Panc1 (cell line): ENCODE data around the gene HMMR. TPM values are rescaled to one million over a fixed set of nuclear protein-coding genes. Genes with fewer than 3 reads are reported as not detected.

ENCODE experiments used
- ATAC-seq: fragments of 200-7000 bp; cut with Tn5 transposase; 2 replicates; pipeline ENCODE4 v1.9.1; 2020; ENCODE audit warnings: mild to moderate bottlenecking, moderate library complexity
- BruUV-seq: library from RNA; stranded (reverse); fragments of 400-500 nt; replicated peaks from 2 replicates; lab custom pipeline; 2021; lab: Mats Ljungman, UMichigan
- CTCF ChIA-PET: fragments of 300-600 bp; sonication (Branson Sonifier 250); formaldehyde crosslinking; loops from one replicate; lab custom pipeline; 2022; ENCODE audit warnings: antibody characterized with exemption; lab: Charles Lee
- POLR2A ChIA-PET: fragments of 300-600 bp; sonication (Branson Sonifier 250); formaldehyde crosslinking; loops from one replicate; lab custom pipeline; 2022; ENCODE audit warnings: antibody characterized with exemption; lab: Charles Lee
- DNase-seq: peaks from one replicate; pipeline ENCODE4 v3.0.0-alpha.2; 2010; ENCODE audit warnings: low read depth, low spot score
- H3K27ac ChIP-seq: 2 replicates; pipeline ENCODE4 v1.5.1; 2011; ENCODE audit warnings: mild to moderate bottlenecking, low read length, inconsistent platforms
- H3K27me3 ChIP-seq: fragments of 200-500 bp; sonication (Bioruptor generic); 2 replicates; pipeline ENCODE4 v1.6.0; 2014; ENCODE audit warnings: low read length, inconsistent platforms; ENCODE audit not compliant: control insufficient read depth, insufficient read depth
- H3K36me3 ChIP-seq: fragments of 200-500 bp; sonication (Bioruptor generic); 2 replicates; pipeline ENCODE4 v1.5.1; 2014; ENCODE audit warnings: inconsistent platforms, mild to moderate bottlenecking, low read length, moderate library complexity; ENCODE audit not compliant: control insufficient read depth, insufficient read depth
- H3K4me1 ChIP-seq: 2 replicates; pipeline ENCODE4 v1.5.1; 2011; ENCODE audit warnings: inconsistent platforms, mild to moderate bottlenecking, low read length, moderate library complexity; ENCODE audit not compliant: control insufficient read depth, insufficient read depth
- H3K4me3 ChIP-seq, 2 experiments: 2 replicates each; pipeline ENCODE4 v1.5.1; 2011 to 2012; ENCODE audit warnings: low read depth in 2 of 2, low read length in 2 of 2, mild to moderate bottlenecking in 2 of 2, inconsistent platforms in 1 of 2, moderate library complexity in 1 of 2
- H3K9me3 ChIP-seq: fragments of 200-500 bp; sonication (Bioruptor generic); 2 replicates; pipeline ENCODE4 v1.5.1; 2014; ENCODE audit warnings: low read depth, mild to moderate bottlenecking, inconsistent platforms, low read length, moderate library complexity; ENCODE audit not compliant: control insufficient read depth, insufficient read depth
- POLR2AphosphoS5 ChIP-seq: IDR thresholded peaks from 2 replicates; pipeline ENCODE4 v1.6.1; 2012; ENCODE audit warnings: mild to moderate bottlenecking, low read depth, low read length, moderate library complexity
- SIN3A ChIP-seq: IDR thresholded peaks from 2 replicates; pipeline ENCODE4 v1.6.1; 2012; ENCODE audit warnings: low read depth, mild to moderate bottlenecking, low read length, moderate library complexity, borderline replicate concordance; ENCODE audit not compliant: insufficient read depth
- TCF7L2 ChIP-seq: IDR thresholded peaks from 2 replicates; pipeline ENCODE4 v1.6.1; 2011; ENCODE audit warnings: mild to moderate bottlenecking, low read depth, low read length, inconsistent platforms
- in situ Hi-C: cut with HindIII; loops from 2 replicates; pipeline ENCODE4 v1.10.0; 2016; ENCODE audit warnings: low sequenced_read_pairs, low pct_unique_long_range_greater_than_20kb
- intact Hi-C: fragments of 100-400 bp; cut with micrococcal nuclease; formaldehyde crosslinking; loops from one replicate; pipeline ENCODE4 v1.10.0; 2022; ENCODE audit not compliant: unreplicated experiment
- total RNA-seq: library from RNA; stranded (reverse); gene quantifications from one replicate; pipeline ENCODE4 v1.2.1, GENCODE V29; 2021; ENCODE audit not compliant: unreplicated experiment
- TF ChIP-seq, protein P1 (sequence below), 2 experiments: IDR thresholded peaks; 2 replicates each; pipeline ENCODE4 v1.6.1; 2011 to 2012; ENCODE audit warnings: low read depth in 2 of 2, control low read depth in 1 of 2, low read length in 1 of 2, mild to moderate bottlenecking in 1 of 2, moderate library complexity in 1 of 2; ENCODE audit not compliant: insufficient read depth in 1 of 2
- TF ChIP-seq, protein P2 (sequence below): fragments of 450-650 bp; IDR thresholded peaks from 2 replicates; pipeline ENCODE4 v1.5.1; 2017; ENCODE audit warnings: mild to moderate bottlenecking

HMMR gene
- total RNA-seq, 1 experiment from 2014 or later, result 42.5 TPM

DNA sequence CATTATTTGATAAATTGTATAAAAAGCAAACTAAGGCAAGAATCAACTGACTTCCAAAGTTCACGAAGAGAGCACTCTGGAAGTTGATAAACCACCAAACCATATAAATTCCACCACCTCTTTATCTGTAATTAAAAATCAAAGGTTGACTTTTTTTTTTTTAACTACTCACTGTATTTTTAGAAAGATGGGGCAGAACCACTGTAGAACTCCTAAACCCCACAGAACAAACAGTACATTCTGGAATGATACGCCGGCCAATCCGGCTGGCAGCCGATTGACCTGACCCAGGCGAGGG, 23.5 kb upstream of the HMMR start:
- peak overlapping the region; percentile 94 for H3K27ac ChIP-seq
- H3K4me1 ChIP-seq, result peaks cover 30% of the 10 kb centered on the region
- no TSS peak for BruUV-seq
- DNase-seq (no peak), ATAC-seq (no peak)
- no peaks in the 10 kb centered on the region for H3K27me3 ChIP-seq
- POLR2A ChIA-PET, result no interaction called here
- TF ChIP-seq POLR2AphosphoS5 (no peak), SIN3A (no peak), TCF7L2 (no peak)
- TF ChIP-seq, protein P1, sequence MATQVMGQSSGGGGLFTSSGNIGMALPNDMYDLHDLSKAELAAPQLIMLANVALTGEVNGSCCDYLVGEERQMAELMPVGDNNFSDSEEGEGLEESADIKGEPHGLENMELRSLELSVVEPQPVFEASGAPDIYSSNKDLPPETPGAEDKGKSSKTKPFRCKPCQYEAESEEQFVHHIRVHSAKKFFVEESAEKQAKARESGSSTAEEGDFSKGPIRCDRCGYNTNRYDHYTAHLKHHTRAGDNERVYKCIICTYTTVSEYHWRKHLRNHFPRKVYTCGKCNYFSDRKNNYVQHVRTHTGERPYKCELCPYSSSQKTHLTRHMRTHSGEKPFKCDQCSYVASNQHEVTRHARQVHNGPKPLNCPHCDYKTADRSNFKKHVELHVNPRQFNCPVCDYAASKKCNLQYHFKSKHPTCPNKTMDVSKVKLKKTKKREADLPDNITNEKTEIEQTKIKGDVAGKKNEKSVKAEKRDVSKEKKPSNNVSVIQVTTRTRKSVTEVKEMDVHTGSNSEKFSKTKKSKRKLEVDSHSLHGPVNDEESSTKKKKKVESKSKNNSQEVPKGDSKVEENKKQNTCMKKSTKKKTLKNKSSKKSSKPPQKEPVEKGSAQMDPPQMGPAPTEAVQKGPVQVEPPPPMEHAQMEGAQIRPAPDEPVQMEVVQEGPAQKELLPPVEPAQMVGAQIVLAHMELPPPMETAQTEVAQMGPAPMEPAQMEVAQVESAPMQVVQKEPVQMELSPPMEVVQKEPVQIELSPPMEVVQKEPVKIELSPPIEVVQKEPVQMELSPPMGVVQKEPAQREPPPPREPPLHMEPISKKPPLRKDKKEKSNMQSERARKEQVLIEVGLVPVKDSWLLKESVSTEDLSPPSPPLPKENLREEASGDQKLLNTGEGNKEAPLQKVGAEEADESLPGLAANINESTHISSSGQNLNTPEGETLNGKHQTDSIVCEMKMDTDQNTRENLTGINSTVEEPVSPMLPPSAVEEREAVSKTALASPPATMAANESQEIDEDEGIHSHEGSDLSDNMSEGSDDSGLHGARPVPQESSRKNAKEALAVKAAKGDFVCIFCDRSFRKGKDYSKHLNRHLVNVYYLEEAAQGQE (IDR thresholded peaks at IDR 0.05; ENCODE audit: insufficient read depth in 1 of 2, low read depth in 2 of 2, low read length in 1 of 2), result no peak
- TF ChIP-seq, protein P2, sequence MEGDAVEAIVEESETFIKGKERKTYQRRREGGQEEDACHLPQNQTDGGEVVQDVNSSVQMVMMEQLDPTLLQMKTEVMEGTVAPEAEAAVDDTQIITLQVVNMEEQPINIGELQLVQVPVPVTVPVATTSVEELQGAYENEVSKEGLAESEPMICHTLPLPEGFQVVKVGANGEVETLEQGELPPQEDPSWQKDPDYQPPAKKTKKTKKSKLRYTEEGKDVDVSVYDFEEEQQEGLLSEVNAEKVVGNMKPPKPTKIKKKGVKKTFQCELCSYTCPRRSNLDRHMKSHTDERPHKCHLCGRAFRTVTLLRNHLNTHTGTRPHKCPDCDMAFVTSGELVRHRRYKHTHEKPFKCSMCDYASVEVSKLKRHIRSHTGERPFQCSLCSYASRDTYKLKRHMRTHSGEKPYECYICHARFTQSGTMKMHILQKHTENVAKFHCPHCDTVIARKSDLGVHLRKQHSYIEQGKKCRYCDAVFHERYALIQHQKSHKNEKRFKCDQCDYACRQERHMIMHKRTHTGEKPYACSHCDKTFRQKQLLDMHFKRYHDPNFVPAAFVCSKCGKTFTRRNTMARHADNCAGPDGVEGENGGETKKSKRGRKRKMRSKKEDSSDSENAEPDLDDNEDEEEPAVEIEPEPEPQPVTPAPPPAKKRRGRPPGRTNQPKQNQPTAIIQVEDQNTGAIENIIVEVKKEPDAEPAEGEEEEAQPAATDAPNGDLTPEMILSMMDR, result no peak
- CTCF ChIA-PET, result no interaction called here
- H3K36me3 ChIP-seq, result peaks cover 26% of the 10 kb centered on the region
- no peaks in the 10 kb centered on the region for H3K9me3 ChIP-seq
- in situ Hi-C loops, result no loop called here
- H3K4me3 ChIP-seq, result peak overlapping the region; percentile 81 to 97
- intact Hi-C loops, result no loop called here

DNA sequence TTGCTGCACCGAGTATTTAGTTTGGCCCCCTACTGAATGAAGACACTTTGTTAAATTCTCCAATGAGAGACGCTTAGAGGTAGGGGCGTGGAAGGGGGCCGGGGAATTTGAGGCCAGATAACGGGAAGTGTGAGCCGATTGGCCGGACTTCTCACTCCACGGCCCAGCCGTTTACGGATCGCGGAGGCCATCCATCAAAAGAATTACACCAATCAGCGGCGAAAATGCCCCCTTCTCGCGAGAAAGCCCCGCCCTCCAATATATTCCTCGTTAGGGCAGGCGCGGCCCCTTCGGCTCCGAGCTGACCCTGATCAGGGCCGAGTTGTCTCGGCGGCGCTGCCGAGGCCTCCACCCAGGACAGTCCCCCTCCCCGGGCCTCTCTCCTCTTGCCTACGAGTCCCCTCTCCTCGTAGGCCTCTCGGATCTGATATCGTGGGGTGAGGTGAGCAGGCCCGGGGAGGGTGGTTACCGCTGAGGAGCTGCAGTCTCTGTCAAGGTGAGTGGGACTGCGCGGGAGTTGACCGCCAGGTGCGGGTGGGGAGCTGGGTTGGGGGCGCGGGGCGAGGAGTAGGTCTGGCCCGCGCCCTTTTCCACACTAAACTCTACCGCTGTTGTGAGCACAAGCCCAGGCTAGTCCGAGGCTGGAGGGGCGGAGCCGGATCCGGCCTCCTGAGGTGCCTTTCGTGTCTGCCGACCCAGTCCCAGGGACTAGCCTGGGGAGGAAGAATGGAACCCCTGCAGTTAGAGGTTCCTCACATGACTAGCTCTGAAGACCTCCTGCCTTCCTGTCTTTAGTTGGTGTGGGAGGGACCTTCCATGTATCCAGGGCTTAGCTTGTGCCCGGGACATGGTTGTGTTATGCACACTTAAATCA, 22.9 kb upstream of the HMMR start, which contains the start of gene CCNG1:
TSS of gene CCNG1 (plus strand) at position 287 of the 874 bp plus-strand sequence. CDS start 1,662 bp downstream, outside the sequence.
- POLR2A ChIA-PET, result interaction anchor here (0.6 kb wide), 2 partner anchors 23 to 72 kb away, joined by 3 to 12 read pairs; partner anchors contain the start of genes HMMR and NUDCD2
- ATAC-seq (peak; percentile 97), DNase-seq (peak; percentile 84)
- intact Hi-C loops (no loop called here), in situ Hi-C loops (no loop called here)
- peaks cover 31% of the 10 kb centered on the region for H3K36me3 ChIP-seq
- no TSS peak for BruUV-seq
- CTCF ChIA-PET, result no interaction called here
- TF ChIP-seq TCF7L2 (peak; percentile 53; the same call in 1 of the 2 replicates), SIN3A (peak; percentile 60; the same call in 1 of the 2 replicates), POLR2AphosphoS5 (peak; percentile 96)
- TF ChIP-seq, protein P2, result no peak
- TF ChIP-seq, protein P1 (IDR thresholded peaks at IDR 0.05; ENCODE audit: insufficient read depth in 1 of 2, low read depth in 2 of 2, low read length in 1 of 2), result no peak
- no peaks in the 10 kb centered on the region for H3K9me3 ChIP-seq
- no peaks in the 10 kb centered on the region for H3K27me3 ChIP-seq
- H3K4me1 ChIP-seq, result peaks cover 30% of the 10 kb centered on the region
- H3K4me3 ChIP-seq, result peak within 1 kb of the TSS; percentile 81 to 97
- H3K27ac ChIP-seq, result peak within 1 kb of the TSS; percentile 94
